HG03039 (cell line): Measurements from ENCODE around the gene PDE4D.
"Not testable (repeated sequence)": the region's sequence is repeated elsewhere in the genome, so short reads cannot be mapped to it uniquely, and the experiment has no call there.

Source experiments
- ATAC-seq: cut with Tn5 transposase; IDR thresholded peaks from one replicate; pipeline ENCODE4 v1.9.1; 2021; ENCODE audit warnings: mild to moderate bottlenecking, moderate library complexity; ENCODE audit not compliant: unreplicated experiment

The PDE4D gene

DNA sequence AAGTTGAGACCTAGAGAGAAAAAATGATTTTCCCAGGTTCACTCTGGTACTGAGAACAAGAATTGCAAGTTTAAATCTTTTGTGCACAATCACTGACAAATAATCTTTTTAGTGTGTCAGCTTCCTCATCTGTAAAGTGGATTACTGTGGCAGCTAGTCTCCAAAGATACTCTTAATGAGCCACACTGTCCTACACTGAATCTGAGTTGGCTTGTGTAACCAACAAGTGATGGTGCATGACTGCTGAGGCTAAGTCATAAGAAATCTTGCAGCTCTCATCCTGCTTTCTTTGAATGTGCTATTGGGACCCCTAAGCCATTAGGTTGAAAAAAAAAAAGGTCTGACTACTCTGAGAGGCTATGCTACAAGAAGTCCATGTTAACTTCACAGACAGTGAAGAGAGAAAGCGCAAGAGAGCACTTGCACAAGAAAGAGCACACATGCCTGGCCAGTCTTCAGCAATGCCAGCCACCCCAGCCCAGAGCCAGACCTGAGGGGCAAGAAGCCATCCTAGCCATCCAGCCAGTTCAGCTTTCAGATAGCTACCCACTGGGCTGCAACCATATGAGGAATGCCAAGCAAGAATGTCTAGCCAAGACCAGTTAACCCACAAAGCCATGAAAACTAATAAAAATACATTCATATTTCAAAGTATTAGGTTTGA lies 891.2 kb downstream of the PDE4D start:
- no peak for ATAC-seq

DNA sequence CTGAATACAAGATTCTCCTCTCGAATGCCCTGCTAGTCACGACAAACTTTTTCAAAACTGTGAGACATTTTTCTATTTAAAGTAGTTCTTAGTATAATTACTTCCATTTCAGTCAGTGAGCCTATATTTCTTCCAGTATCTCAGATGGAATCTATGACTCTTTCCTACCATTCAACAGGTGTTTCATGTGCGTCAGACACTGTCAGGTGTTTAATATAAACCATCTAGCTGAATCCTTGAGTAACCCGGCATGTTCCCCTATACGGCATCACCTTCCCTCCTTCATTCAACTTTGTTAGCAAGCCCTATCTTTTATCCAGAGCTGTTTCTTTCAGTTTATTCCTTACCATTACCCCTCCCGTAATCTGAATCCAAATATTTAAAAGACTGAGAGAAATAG lies 891.8 kb downstream of the PDE4D start:
- no peak for ATAC-seq

- ATAC-seq = no peak
Measured at GRCh38 chr5:59001154-59001553, 892.4 kb downstream of the PDE4D start.

DNA sequence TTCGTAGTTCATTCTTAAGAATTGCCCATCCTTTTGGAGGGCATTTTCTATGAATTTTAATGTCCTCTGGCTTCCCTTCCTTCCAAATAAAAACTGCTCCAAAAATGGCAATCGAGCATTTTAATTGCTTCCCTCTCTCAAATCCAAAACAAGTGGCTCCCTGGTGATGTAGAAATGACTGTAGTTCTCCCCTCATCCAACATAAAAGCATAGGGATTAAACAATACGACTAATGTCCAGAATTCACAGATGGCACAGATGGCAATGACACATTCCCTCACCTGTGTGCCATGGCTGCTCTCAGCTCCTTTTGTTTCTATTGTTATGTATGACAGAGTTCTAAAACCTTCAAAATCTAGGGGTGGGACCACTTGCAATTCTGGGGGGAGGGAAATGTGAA lies 893.3 kb downstream of the PDE4D start:
- ATAC-seq = no peak

DNA sequence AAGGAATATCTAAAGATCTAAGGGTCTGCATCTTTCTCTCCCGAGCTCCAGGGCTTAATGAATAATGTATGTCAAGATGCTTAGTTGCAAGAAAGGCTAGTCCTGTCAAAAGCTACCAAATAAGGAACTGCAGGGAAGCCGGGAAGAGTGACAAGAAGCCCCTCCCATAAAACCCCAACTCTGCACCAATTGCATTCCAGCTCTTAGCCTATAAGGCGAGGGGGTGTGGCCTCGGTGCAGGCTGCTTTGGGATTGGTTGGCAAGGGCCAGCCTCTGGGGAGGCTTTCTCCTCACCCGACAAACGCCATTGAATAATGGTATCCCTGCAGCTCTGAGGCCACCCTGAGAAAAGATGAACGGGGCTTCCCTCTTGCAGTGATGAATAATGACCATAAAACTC lies 893.7 kb downstream of the PDE4D start:
- no peak for ATAC-seq

DNA sequence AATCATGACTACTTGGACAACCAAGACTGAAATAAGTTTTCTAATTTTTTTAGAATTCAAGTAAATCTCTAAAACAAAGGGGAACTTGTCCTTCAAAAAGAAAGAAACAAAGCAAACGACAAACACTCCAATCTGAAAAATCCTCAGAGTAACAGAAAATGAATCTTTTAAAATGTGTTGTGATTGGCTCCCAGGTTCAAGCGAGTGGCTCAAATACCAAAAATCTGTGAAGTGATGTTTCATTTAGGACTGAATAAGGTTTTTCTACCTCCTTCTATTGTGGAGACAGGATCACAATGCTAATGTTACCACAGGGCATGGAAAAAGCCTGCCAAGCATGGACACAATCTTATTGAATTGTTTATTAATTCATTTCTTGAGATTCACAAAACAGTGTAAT lies 895.0 kb downstream of the PDE4D start:
- ATAC-seq = no peak

- not testable (repeated sequence) for ATAC-seq
Measured at GRCh38 chr5:58995779-58996178, 897.7 kb downstream of the PDE4D start.

DNA sequence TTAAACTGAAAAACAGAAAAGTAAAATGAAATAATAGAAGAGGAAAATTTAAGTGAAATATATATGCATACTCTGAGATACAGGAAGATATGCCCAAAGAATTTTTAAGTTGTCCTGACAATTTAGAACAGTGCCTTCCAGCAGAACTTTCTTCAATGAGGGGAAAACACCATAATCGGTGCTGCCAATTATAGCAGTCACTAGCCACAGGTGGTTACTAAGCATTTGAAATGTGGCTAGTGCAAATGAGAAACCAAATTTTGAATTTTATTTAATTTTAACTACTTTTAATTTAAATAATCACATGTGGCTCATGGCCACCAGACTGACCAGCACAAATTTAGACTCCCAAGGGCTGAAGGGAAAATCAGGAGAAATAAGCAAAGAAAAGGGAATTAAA lies 900.1 kb downstream of the PDE4D start:
- no peak for ATAC-seq

GRCh38 chr5:58988938-58989337 lies 904.6 kb downstream of the PDE4D start:
- ATAC-seq = no peak

DNA sequence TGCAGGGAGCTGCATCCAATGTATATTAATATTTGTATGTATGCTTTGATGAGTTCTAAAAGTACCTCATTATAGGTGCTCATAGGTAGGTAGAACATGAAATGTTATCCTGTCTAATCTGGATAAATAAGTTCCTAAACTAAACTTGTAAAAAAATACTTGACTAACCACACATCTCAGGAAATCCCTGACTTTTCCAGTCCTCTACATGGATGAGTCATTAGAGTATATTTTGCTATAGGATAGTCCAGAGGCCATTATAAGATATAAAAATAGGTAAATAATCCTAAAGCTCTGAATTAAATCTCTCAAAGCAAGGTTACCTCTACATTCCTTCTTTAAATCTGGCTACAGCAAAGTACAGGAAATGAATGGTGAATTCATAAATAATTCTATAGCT lies 906.3 kb downstream of the PDE4D start:
- ATAC-seq = no peak

- ATAC-seq = no peak
Measured at GRCh38 chr5:58986281-58986680, 907.2 kb downstream of the PDE4D start.

DNA sequence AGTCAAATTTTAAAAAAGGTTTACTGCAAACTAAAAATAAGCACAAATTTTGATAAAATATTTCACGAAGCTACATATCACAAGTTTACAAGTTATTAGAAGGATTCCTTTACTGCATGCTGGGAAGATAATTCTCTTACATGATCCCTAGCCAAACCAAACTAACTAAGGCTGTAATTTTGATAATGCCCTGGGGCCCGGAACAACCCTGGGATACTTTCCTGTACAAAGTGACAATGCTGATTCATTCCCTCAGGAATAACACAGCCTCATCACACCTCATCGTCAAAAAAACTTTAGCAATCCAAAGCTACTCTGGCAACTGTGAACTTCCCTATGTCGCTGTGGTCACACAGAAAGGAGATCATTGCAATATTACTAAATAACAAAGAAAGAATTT lies 907.8 kb downstream of the PDE4D start:
- no peak for ATAC-seq

DNA sequence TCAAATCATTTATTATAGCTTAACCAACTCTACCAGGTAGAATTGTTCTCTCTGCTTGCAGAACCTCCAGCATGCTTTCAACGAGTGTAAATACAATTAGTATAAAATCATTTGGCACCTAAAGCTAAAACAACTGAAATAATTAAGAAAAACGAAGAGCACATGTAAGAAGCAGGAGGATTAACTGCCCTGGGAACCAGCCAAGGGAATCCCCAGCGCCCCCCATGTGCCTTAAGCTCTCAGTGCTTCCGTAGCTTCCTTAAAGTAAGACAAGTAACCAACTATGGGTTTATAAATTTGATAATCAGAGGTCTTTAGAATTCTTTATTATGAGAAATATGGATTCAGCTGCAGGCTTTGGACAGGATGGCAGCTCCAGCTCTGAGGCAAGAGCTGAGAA lies 908.2 kb downstream of the PDE4D start:
- ATAC-seq = no peak

DNA sequence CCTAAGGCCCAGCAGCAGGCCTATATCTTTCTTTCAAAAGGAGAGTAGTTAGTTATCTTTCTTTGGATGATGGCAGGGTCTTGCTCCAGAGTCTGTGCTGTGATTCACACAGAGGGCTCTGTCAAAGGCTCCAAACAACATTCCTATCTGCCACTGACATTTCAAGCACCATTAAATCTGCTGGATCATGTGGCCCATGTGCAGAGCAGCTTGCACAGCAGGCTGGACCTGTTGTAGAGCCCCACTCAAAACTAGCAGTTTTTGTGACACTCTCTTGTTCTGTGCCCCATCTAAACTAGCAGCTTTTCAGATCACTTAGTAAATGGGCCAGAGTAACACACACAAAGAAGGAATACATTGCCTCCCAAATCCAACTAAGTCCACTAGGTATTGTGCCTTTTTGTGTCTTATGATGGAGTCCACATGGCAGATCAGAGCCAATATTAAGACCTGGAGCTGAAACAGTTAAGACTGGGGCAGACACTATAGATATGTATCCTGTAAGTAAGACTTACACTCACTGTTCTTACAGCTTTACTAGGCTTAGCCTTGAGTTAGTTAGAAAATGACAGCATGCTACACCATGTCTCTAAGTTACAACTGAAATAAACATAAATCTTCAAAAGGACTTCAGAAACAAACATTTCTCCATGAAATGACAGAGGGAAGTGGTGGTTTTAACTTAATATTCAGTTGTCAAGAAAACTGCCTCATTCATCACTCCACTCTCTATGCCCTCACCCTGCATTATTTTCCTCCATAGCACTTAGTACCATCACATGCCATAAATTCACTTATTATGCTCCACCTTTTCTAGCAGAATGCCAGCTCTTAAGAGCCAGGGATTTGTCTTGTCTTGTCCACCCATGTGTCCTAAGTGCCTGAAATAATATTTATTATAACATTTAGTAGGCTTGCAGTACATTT lies 909.7 kb downstream of the PDE4D start:
- no peak for ATAC-seq

- ATAC-seq = no peak
Measured at GRCh38 chr5:58980890-58981289, 912.6 kb downstream of the PDE4D start.

DNA sequence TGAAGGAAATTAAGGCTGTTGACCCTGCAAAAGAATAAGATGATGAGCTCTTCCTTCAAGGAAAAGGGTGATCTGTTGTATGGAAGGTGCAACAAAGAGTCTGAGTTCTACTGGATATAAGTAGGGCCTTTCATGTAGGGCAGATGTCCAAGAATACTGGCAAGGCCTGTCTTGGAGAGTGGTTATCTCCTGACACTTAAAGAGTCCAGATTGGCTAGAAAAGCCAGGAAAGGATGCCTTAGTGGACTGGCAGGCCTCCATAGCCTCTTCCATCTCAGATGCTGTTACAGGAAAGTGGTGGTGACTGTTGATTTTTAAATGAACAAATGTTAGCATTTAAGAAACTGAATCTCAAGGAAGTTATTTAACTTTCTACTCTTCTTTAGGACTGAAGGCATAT lies 914.4 kb downstream of the PDE4D start:
- ATAC-seq = no peak

GRCh38 chr5:58974601-58975000 lies 918.9 kb downstream of the PDE4D start:
- ATAC-seq = no peak

DNA sequence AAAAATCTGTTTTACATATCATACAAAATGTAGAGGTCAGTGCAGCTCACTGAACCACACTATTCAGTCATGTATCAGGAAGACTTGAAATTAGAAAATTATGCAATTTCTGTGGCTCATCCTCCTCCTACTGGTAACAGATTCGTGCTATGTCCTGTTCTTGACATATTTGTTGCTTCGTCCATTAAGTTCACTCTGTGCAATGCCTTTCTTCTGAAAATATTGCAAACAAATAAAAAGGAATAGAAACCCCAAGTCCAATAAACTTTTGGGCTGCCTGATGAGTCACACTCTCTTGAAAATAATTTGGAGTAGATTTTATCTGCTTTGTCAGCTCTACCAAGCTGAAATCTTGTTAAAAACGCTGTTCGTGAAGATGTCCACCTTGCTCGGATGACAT lies 919.4 kb downstream of the PDE4D start:
- ATAC-seq = no peak

DNA sequence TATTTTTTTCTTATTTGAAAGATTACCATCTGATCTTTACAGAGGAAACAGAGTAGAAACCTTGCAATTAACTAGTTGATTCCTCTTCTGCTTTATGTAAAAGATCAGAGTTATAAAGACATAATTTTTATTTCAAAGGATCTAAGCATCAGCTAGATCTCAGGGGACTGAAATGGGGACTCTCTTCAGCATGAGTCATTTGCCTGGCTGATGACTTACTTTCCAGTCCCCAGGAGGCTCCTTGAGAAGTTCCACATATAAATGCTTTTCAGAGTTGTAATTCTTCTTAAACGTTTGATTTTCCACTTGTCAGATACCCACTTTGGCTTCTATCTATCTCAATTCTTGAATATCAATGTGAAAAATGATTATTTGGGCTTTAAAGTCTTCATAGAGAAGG lies 921.2 kb downstream of the PDE4D start:
- ATAC-seq = no peak

DNA sequence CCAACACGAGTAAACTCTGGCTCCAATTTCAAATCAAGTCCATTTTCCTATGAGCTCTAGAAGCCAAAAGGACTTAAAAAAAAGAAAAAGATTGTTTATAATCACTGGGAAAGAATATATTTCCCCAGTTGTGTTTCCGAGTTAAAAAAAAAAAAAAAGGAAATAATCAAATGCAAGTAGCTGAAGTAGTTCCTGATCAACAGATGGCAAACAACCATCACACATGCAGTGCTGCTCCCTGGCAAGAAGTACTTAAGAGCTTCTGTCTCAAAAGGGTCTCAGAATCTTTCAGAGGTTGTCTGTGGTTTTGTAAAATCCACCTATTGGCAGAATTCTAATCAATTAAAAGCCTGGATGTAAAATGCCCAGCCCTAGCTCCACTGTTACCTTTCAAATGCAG lies 922.8 kb downstream of the PDE4D start:
- ATAC-seq = no peak

DNA sequence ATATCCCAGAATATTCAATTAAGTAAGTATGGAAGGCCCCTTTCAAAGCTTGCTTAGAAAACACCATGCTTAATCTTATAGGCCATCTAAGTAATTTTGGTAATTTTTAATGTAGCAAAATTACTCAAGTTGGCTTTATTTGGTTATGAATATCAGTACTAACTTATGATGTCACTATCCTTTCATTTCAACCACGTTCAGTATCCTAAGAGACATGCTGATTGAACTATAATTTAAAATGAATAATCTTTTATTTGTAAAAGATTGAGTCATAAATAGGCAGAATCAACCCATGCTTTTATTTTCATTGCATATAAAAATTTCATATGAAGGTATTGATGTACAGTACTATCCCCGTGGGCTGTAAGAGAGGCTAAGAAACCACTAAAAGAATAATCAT lies 923.7 kb downstream of the PDE4D start:
- no peak for ATAC-seq

DNA sequence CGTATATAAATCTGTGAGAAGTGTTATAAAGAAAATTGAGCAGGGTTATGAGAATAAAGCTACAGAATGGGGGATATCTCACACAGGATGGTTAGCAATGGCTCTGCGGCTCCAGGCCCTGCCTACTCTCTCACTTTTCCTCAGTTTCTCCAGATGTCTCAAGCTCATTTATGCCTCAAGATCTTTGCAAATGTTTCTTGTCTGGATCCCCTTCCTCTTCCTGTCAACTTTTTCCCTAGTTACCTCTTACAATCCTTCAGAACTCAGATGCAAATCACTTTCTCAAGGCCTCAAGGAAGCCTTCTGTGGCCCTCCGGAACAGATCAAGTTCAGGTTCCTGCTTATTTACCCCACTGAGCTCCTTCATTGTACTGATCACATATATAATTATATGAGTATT lies 924.3 kb downstream of the PDE4D start:
- no peak for ATAC-seq
